CD4-positive, alpha-beta T cell (primary cell): Measurements from ENCODE around the gene PRKCA. TPM values are rescaled to one million over a fixed set of nuclear protein-coding genes. Genes with fewer than 3 reads are reported as not detected.

ENCODE experiments used
- ATAC-seq: fragments of 200-7000 bp; cut with Tn5 transposase; one replicate; pipeline ENCODE4 v1.10.0; 2022; ENCODE audit warnings: mild to moderate bottlenecking; ENCODE audit not compliant: poor library complexity
- CTCF ChIA-PET: fragments of 350-600 bp; sonication (Branson Sonifier 250); formaldehyde crosslinking; loops from one replicate; lab custom pipeline; 2021; ENCODE audit warnings: antibody characterized with exemption, inconsistent platforms; lab: Charles Lee
- POLR2A ChIA-PET: fragments of 350-600 bp; sonication (Branson Sonifier 250); formaldehyde crosslinking; loops from one replicate; lab custom pipeline; 2021; ENCODE audit warnings: antibody characterized with exemption, inconsistent platforms; lab: Charles Lee
- DNase-seq, 14 experiments: peaks; one replicate each; pipeline ENCODE4 v3.0.0-alpha.2; 2013 to 2020; ENCODE audit warnings: mixed read lengths in 2 of 14
- H3K27ac ChIP-seq, 2 donors: one replicate each; pipeline versions ENCODE4 v1.5.1 to v1.7.0; 2013; ENCODE audit warnings: low read length in 2 of 2, low read depth in 1 of 2, mild to moderate bottlenecking in 1 of 2
- H3K27me3 ChIP-seq, 2 experiments: 1 replicate in 1 of 2; 2 replicates in 1 of 2; pipeline versions ENCODE4 v1.6.1 to v1.7.0; 2013; ENCODE audit warnings: low read length in 2 of 2, control low read depth in 1 of 2, mild to moderate bottlenecking in 1 of 2, moderate library complexity in 1 of 2; ENCODE audit not compliant: insufficient read depth in 2 of 2, control insufficient read depth in 1 of 2
- H3K36me3 ChIP-seq: one replicate; pipeline ENCODE4 v1.6.1; 2013; ENCODE audit warnings: low read length, control low read depth; ENCODE audit not compliant: insufficient read depth
- H3K4me1 ChIP-seq: one replicate; pipeline ENCODE4 v1.6.1; 2013; ENCODE audit warnings: low read length, control low read depth; ENCODE audit not compliant: insufficient read depth
- H3K4me3 ChIP-seq: one replicate; pipeline ENCODE4 v1.5.1; 2013; ENCODE audit warnings: mild to moderate bottlenecking, low read length, moderate library complexity
- H3K9me3 ChIP-seq, 2 experiments: 1 replicate in 1 of 2; 2 replicates in 1 of 2; pipeline versions ENCODE4 v1.6.1 to v1.7.0; 2013; ENCODE audit warnings: low read length in 2 of 2, mild to moderate bottlenecking in 2 of 2, control low read depth in 1 of 2, moderate library complexity in 1 of 2; ENCODE audit not compliant: control insufficient read depth in 1 of 2, insufficient read depth in 1 of 2
- H3K27ac Mint-ChIP-seq: one replicate; pipeline ENCODE4 v1.8.0; 2020; ENCODE audit warnings: mixed read lengths
- H3K27me3 Mint-ChIP-seq: one replicate; pipeline ENCODE4 v1.8.0; 2021; ENCODE audit warnings: mixed read lengths
- H3K36me3 Mint-ChIP-seq: one replicate; pipeline ENCODE4 v1.8.0; 2021; ENCODE audit warnings: low read depth, mixed read lengths
- H3K4me1 Mint-ChIP-seq: one replicate; pipeline ENCODE4 v1.8.0; 2021; ENCODE audit warnings: low read depth, mixed read lengths
- H3K4me3 Mint-ChIP-seq: one replicate; pipeline ENCODE4 v1.8.0; 2020; ENCODE audit warnings: mild to moderate bottlenecking, mixed read lengths
- H3K9me3 Mint-ChIP-seq: one replicate; pipeline ENCODE4 v1.8.0; 2020; ENCODE audit warnings: mixed read lengths
- intact Hi-C, 2 experiments: fragments of 100-400 bp; cut with DNase I in 1 of 2; cut with micrococcal nuclease in 1 of 2; formaldehyde crosslinking; loops; one replicate each; pipeline versions ENCODE4 v1.15.1 to v1.9.0; 2023 to 2025; cut with DNase I, micrococcal nuclease
- total RNA-seq, 174 experiments: library from RNA in 2 of 174; stranded (reverse) in 2 of 174; gene quantifications; one replicate each; pipeline ENCODE4 v1.2.3 and lab custom pipeline; 2021 to 2026
- TF ChIP-seq, protein P1 (sequence below): fragments of 200-600 bp; IDR thresholded peaks from one replicate; pipeline ENCODE4 v1.8.0; 2022; ENCODE audit warnings: antibody characterized with exemption, mild to moderate bottlenecking

Gene PRKCA
- total RNA-seq, 2 experiments from 2014 or later: 84.8 to 88.6 TPM

DNA sequence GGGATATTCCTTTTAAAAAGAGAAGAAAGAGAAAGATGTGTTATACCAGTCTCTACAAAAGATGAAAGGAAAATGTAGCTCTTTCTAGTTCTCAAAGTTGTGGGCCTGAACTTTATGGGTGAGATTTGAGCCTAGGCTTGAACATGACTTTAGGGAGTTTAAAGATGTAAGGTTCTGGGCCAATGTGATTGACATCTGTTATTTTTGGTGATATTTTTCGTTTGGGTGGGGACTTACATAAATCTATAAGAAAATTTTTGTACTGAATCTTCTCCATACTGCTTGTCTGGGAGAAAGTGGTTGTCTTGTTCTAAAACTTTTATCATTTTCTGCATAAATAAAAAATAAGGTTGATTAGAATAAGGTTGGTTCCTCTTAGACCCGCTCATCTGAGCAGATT is 4.8 kb downstream of the PRKCA start:
- CTCF ChIA-PET: no interaction called here
- no peak overlapping the region for H3K27ac ChIP-seq
- intact Hi-C loops: loop anchor here in 1 of 2 experiments (2.0 to 5.0 kb wide), 2 partner anchors 24 to 90 kb away; no protein-coding TSS in a partner anchor

DNA sequence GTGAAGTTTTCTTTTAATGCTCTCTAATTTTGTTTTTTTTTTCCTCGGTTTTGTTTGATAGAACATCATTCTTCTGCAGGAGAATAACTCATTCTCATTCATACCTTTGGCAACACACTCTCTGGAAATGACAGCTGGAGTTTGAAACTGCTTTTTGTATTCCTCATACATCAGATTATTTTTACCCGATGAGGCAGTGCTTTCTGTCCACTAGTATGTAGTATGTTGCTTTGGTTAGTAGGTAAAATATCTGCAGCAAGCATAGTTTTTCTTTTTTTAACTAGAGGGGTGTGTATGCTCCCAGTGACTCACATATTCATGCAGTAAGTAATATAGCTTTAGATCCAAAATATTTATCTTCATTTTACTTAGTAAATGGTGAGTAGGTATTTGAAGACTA is 6.4 kb downstream of the PRKCA start:
- ChIA-PET POLR2A (interaction anchor here (1.0 kb wide), 1 partner anchor 89 kb away, joined by 3 read pairs; no protein-coding TSS in a partner anchor), CTCF (no interaction called here)
- no peak overlapping the region for H3K4me3 ChIP-seq
- TF ChIP-seq, protein P1, sequence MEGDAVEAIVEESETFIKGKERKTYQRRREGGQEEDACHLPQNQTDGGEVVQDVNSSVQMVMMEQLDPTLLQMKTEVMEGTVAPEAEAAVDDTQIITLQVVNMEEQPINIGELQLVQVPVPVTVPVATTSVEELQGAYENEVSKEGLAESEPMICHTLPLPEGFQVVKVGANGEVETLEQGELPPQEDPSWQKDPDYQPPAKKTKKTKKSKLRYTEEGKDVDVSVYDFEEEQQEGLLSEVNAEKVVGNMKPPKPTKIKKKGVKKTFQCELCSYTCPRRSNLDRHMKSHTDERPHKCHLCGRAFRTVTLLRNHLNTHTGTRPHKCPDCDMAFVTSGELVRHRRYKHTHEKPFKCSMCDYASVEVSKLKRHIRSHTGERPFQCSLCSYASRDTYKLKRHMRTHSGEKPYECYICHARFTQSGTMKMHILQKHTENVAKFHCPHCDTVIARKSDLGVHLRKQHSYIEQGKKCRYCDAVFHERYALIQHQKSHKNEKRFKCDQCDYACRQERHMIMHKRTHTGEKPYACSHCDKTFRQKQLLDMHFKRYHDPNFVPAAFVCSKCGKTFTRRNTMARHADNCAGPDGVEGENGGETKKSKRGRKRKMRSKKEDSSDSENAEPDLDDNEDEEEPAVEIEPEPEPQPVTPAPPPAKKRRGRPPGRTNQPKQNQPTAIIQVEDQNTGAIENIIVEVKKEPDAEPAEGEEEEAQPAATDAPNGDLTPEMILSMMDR: no peak
- Mint-ChIP-seq H3K36me3 (peaks cover 67% of the 10 kb centered on the region), H3K27me3 (no peaks in the 10 kb centered on the region), H3K9me3 (no peaks in the 10 kb centered on the region), H3K4me3 (peak overlapping the region; percentile 52), H3K27ac (peak overlapping the region; percentile 85), H3K4me1 (peaks cover 98% of the 10 kb centered on the region)
- ATAC-seq (no peak), DNase-seq (no peak)
- intact Hi-C loops: loop anchor here in 1 of 2 experiments (5.0 kb wide), 1 partner anchor 88 kb away; no protein-coding TSS in a partner anchor
- peaks cover 18% of the 10 kb centered on the region for H3K4me1 ChIP-seq
- H3K36me3 ChIP-seq: no peaks in the 10 kb centered on the region
- H3K27me3 ChIP-seq: no peaks in the 10 kb centered on the region
- H3K27ac ChIP-seq: no peak overlapping the region
- H3K9me3 ChIP-seq: no peaks in the 10 kb centered on the region

More for the DNA sequence above, 4.8 kb downstream of the PRKCA start:
- no peaks in the 10 kb centered on the region for H3K27me3 ChIP-seq
- no peaks in the 10 kb centered on the region for H3K36me3 ChIP-seq
- Mint-ChIP-seq H3K27ac (peak overlapping the region; percentile 85), H3K4me3 (peak overlapping the region; percentile 13), H3K4me1 (peaks cover 87% of the 10 kb centered on the region), H3K27me3 (no peaks in the 10 kb centered on the region), H3K9me3 (no peaks in the 10 kb centered on the region), H3K36me3 (peaks cover 66% of the 10 kb centered on the region)
- POLR2A ChIA-PET: interaction anchor here (0.6 to 2.2 kb wide), 7 partner anchors 19 to 99 kb away, joined by 3 to 6 read pairs (median 4); no protein-coding TSS in a partner anchor
- TF ChIP-seq, protein P1: no peak
- H3K4me3 ChIP-seq: no peak overlapping the region
- DNase-seq: no peak
- peaks cover 18% of the 10 kb centered on the region for H3K4me1 ChIP-seq
- H3K9me3 ChIP-seq: no peaks in the 10 kb centered on the region
- ATAC-seq: no peak

DNA sequence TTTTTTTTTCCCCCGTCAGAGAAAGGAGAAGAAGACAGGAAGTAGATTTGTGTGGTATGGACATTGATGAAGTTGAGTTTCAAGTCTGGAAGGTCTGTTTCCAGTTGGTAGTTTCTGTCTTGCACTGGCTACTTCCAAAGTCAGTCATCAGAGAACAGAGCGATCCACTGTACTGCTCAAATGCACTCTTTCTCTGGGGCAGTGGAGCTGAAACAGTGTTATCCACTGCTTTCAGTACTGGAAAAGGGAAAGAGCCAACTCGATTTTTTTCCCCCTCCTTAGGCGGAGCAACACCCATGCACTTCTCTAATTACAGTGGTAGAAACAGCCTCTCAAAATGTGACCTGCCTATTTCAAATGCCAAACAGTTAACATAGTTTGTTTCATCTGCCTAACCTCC is 7.4 kb downstream of the PRKCA start:
- Histone ChIP-seq H3K27ac (no peak overlapping the region), H3K4me1 (peaks cover 9% of the 10 kb centered on the region), H3K27me3 (no peaks in the 10 kb centered on the region), H3K9me3 (no peaks in the 10 kb centered on the region), H3K4me3 (no peak overlapping the region), H3K36me3 (no peaks in the 10 kb centered on the region)
- ChIA-PET CTCF (interaction anchor here (0.8 to 1.0 kb wide), 2 partner anchors 18 to 108 kb away, joined by 3 to 5 read pairs; no protein-coding TSS in a partner anchor), POLR2A (interaction anchor here (0.7 to 4.9 kb wide), 3 partner anchors 21 to 110 kb away, joined by 3 to 27 read pairs (median 3); no protein-coding TSS in a partner anchor)
- peak overlapping the region; percentile 85 for H3K27ac Mint-ChIP-seq
- H3K27me3 Mint-ChIP-seq: no peaks in the 10 kb centered on the region
- peaks cover 60% of the 10 kb centered on the region for H3K36me3 Mint-ChIP-seq
- H3K4me3 Mint-ChIP-seq: peak overlapping the region; percentile 31
- no peaks in the 10 kb centered on the region for H3K9me3 Mint-ChIP-seq
- DNase-seq (no peak), ATAC-seq (no peak)
- H3K4me1 Mint-ChIP-seq: peaks cover 98% of the 10 kb centered on the region
- intact Hi-C loops: loop anchor here in 1 of 2 experiments (5.0 kb wide), 1 partner anchor 88 kb away; no protein-coding TSS in a partner anchor
- TF ChIP-seq, protein P1: no peak
